Osteoblast (primary cell): Measurements from ENCODE around the gene DPF3. TPM values are rescaled to one million over a fixed set of nuclear protein-coding genes. Genes with fewer than 3 reads are reported as not detected.

Experiments used
- DNase-seq: peaks from one replicate; pipeline ENCODE4 v3.0.0; 2011; ENCODE audit warnings: low spot score, mixed read lengths; ENCODE audit not compliant: insufficient read length; ENCODE audit errors: missing footprints
- H2AFZ ChIP-seq: 2 replicates; pipeline ENCODE4 v1.6.0; 2011; ENCODE audit warnings: mild to moderate bottlenecking, low read length
- H3K27ac ChIP-seq: 2 replicates; pipeline ENCODE4 v1.5.1; 2011; ENCODE audit warnings: mild to moderate bottlenecking, low read depth, low read length, moderate library complexity
- H3K27me3 ChIP-seq: 2 replicates; pipeline ENCODE4 v1.6.0; 2012; ENCODE audit warnings: mild to moderate bottlenecking, control low read depth, inconsistent platforms, low read length, moderate library complexity; ENCODE audit not compliant: insufficient read depth
- H3K36me3 ChIP-seq: 2 replicates; pipeline ENCODE4 v1.5.1; 2011; ENCODE audit warnings: mild to moderate bottlenecking, low read length, control low read depth, moderate library complexity; ENCODE audit not compliant: insufficient read depth
- H3K4me1 ChIP-seq: 2 replicates; pipeline ENCODE4 v1.5.1; 2011; ENCODE audit warnings: mild to moderate bottlenecking, low read length, control low read depth, moderate library complexity; ENCODE audit not compliant: insufficient read depth
- H3K4me2 ChIP-seq: 2 replicates; pipeline ENCODE4 v1.6.0; 2011; ENCODE audit warnings: mild to moderate bottlenecking, low read length; ENCODE audit not compliant: insufficient read depth
- H3K4me3 ChIP-seq: fragments of 200-600 bp; sonication (generic); 3 replicates; pipeline ENCODE4 v1.5.1; 2012; ENCODE audit warnings: mild to moderate bottlenecking, low read length, inconsistent platforms; ENCODE audit not compliant: insufficient read depth
- H3K79me2 ChIP-seq: 2 replicates; pipeline ENCODE4 v1.6.0; 2012; ENCODE audit warnings: mild to moderate bottlenecking, low read length, control low read depth, inconsistent platforms; ENCODE audit not compliant: insufficient read depth
- H3K9me3 ChIP-seq: 2 replicates; pipeline ENCODE4 v1.5.1; 2011; ENCODE audit warnings: low read depth, low read length, control low read depth
- H4K20me1 ChIP-seq: 2 replicates; pipeline ENCODE4 v1.6.0; 2012; ENCODE audit warnings: mild to moderate bottlenecking, low read length, control low read depth; ENCODE audit not compliant: insufficient read depth
- CTCF ChIP-seq: IDR thresholded peaks from 2 replicates; pipeline ENCODE4 v1.5.1; 2011; ENCODE audit warnings: mild to moderate bottlenecking, low read depth, low read length, moderate library complexity; ENCODE audit errors: extremely low read depth
- total RNA-seq: library from RNA; depleted of rRNA; stranded (reverse); fragments of >200 nt; gene quantifications from 2 replicates; pipeline ENCODE4 v1.2.3, GENCODE V29; 2012

The DPF3 gene
- total RNA-seq: 0.59 and 1.8 TPM in 2 replicates

- H4K20me1 ChIP-seq: no peaks in the 10 kb centered on the region
- peaks cover 13% of the 10 kb centered on the region for H3K27me3 ChIP-seq
- peak within 1 kb of the TSS; percentile 91 for H2AFZ ChIP-seq
- no peaks in the 10 kb centered on the region for H3K36me3 ChIP-seq
- peak within 1 kb of the TSS; percentile 88 for H3K4me3 ChIP-seq
- H3K9me3 ChIP-seq: no peaks in the 10 kb centered on the region
- peaks cover 18% of the 10 kb centered on the region for H3K4me1 ChIP-seq
- TF ChIP-seq CTCF: no peak
- peaks cover 21% of the 10 kb centered on the region for H3K79me2 ChIP-seq
- peak within 1 kb of the TSS; percentile 92 for H3K4me2 ChIP-seq
- H3K27ac ChIP-seq: no peak within 1 kb of the TSS
- DNase-seq: peak; percentile 99
These were observed at the start of gene DPF3 for GRCh38 chr14:72893636-72894322. Gene DPF3 (minus strand): TSS chr14:72894101. CDS start chr14:72894088, 13 bp downstream.

GRCh38 chr14:72942934-72943333 lies 49.0 kb upstream of the DPF3 start:
- no peak overlapping the region for H3K27ac ChIP-seq
- peaks cover 2% of the 10 kb centered on the region for H3K79me2 ChIP-seq
- H2AFZ ChIP-seq: no peak overlapping the region
- no peak overlapping the region for H3K4me2 ChIP-seq
- H3K4me3 ChIP-seq: no peak overlapping the region
- TF ChIP-seq CTCF: no peak
- no peaks in the 10 kb centered on the region for H3K4me1 ChIP-seq
- no peaks in the 10 kb centered on the region for H3K9me3 ChIP-seq
- H3K36me3 ChIP-seq: peaks cover 37% of the 10 kb centered on the region
- H4K20me1 ChIP-seq: no peaks in the 10 kb centered on the region
- no peak for DNase-seq
- no peaks in the 10 kb centered on the region for H3K27me3 ChIP-seq

- DNase-seq: no peak
These were observed 47.5 kb upstream of the DPF3 start for GRCh38 chr14:72941286-72941985.

More at GRCh38 chr14:72941286-72941985, 47.5 kb upstream of the DPF3 start:
- H3K9me3 ChIP-seq: no peaks in the 10 kb centered on the region
- no peak overlapping the region for H2AFZ ChIP-seq
- peaks cover 33% of the 10 kb centered on the region for H3K36me3 ChIP-seq
- no peaks in the 10 kb centered on the region for H3K4me1 ChIP-seq
- H3K27me3 ChIP-seq: no peaks in the 10 kb centered on the region
- H3K27ac ChIP-seq: no peak overlapping the region
- H3K79me2 ChIP-seq: peaks cover 8% of the 10 kb centered on the region
- H4K20me1 ChIP-seq: no peaks in the 10 kb centered on the region
- no peak overlapping the region for H3K4me2 ChIP-seq
- H3K4me3 ChIP-seq: no peak overlapping the region
- TF ChIP-seq CTCF: no peak
